ENCODE data around the gene EHD4. TPM values are rescaled to one million over a fixed set of nuclear protein-coding genes. Genes with fewer than 3 reads are reported as not detected.

The EHD4 gene
- polyA plus RNA-seq, 1 donor (not counting 4 experiments of a cell fraction or from before 2014, with no cell fraction given), result 31.5 TPM

- Histone ChIP-seq H4K20me1 (ENCODE audit: control insufficient read depth, extremely low read depth, insufficient read depth, low read length) (peaks cover 3% of the 10 kb centered on the region), H3K4me2 (ENCODE audit: control insufficient read depth, extremely low read depth, insufficient read depth, low read depth, low read length) (no peak overlapping the region), H3K79me2 (ENCODE audit: control insufficient read depth, insufficient read depth, low read length) (no peaks in the 10 kb centered on the region), H3K36me3 (ENCODE audit: control insufficient read depth in 2 of 2, extremely low read depth in 1 of 2, insufficient read depth in 2 of 2, low read length in 2 of 2) (no peaks in the 10 kb centered on the region), H3K4me3 (ENCODE audit: control insufficient read depth in 2 of 3, extremely low read depth in 1 of 3, insufficient read depth in 2 of 3, low read depth in 1 of 3, low read length in 3 of 3) (no peak overlapping the region), H3K9ac (ENCODE audit: control insufficient read depth, extremely low read depth, insufficient read depth, low read length) (no peak overlapping the region), H3K27me3 (ENCODE audit: control insufficient read depth, extremely low read depth, insufficient read depth, low read length) (peaks cover 5% of the 10 kb centered on the region), H2AFZ (ENCODE audit: control insufficient read depth, low read length) (no peak overlapping the region), H3K4me1 (ENCODE audit: control insufficient read depth, extremely low read depth, insufficient read depth, low read length) (peaks cover 16% of the 10 kb centered on the region), H3K27ac (ENCODE audit: control insufficient read depth, insufficient read depth, low read length) (no peak overlapping the region), H3K9me3 (ENCODE audit: control insufficient read depth, low read depth, low read length) (no peaks in the 10 kb centered on the region), H3K9me1 (ENCODE audit: control insufficient read depth, extremely low read depth, insufficient read depth, low read length) (no peaks in the 10 kb centered on the region)
- dilution Hi-C loops (cut with MboI; ENCODE audit: extremely low pct_ligation_motif_present, low sequenced_read_pairs), result no loop called here
- no peak for FAIRE-seq
- DNase-seq (ENCODE audit: low read depth, low spot score), result no peak
- TF ChIP-seq EZH2 (IDR thresholded peaks at IDR 0.05; ENCODE audit: low read length), result no peak
- no peak for TF ChIP-seq CTCF (optimal IDR thresholded peaks at IDR 0.05 in 1 of 3, IDR thresholded peaks at IDR 0.05 in 1 of 3, conservative IDR thresholded peaks at IDR 0.05 in 1 of 3; ENCODE audit: extremely low read depth in 1 of 3, insufficient read depth in 2 of 3, low read length in 3 of 3)
These were observed 40.6 kb upstream of the EHD4 start for GRCh38 chr15:42012928-42013482.

- dilution Hi-C loops (cut with MboI; ENCODE audit: extremely low pct_ligation_motif_present, low sequenced_read_pairs), result no loop called here
- Histone ChIP-seq H3K4me1 (ENCODE audit: control insufficient read depth, extremely low read depth, insufficient read depth, low read length) (peaks cover 16% of the 10 kb centered on the region), H3K4me3 (ENCODE audit: control insufficient read depth in 2 of 3, extremely low read depth in 1 of 3, insufficient read depth in 2 of 3, low read depth in 1 of 3, low read length in 3 of 3) (no peak overlapping the region), H3K27ac (ENCODE audit: control insufficient read depth, insufficient read depth, low read length) (no peak overlapping the region), H3K79me2 (ENCODE audit: control insufficient read depth, insufficient read depth, low read length) (no peaks in the 10 kb centered on the region), H4K20me1 (ENCODE audit: control insufficient read depth, extremely low read depth, insufficient read depth, low read length) (peaks cover 3% of the 10 kb centered on the region), H3K9me3 (ENCODE audit: control insufficient read depth, low read depth, low read length) (no peaks in the 10 kb centered on the region), H2AFZ (ENCODE audit: control insufficient read depth, low read length) (no peak overlapping the region), H3K36me3 (ENCODE audit: control insufficient read depth in 2 of 2, extremely low read depth in 1 of 2, insufficient read depth in 2 of 2, low read length in 2 of 2) (no peaks in the 10 kb centered on the region), H3K9ac (ENCODE audit: control insufficient read depth, extremely low read depth, insufficient read depth, low read length) (no peak overlapping the region), H3K27me3 (ENCODE audit: control insufficient read depth, extremely low read depth, insufficient read depth, low read length) (peaks cover 4% of the 10 kb centered on the region), H3K9me1 (ENCODE audit: control insufficient read depth, extremely low read depth, insufficient read depth, low read length) (no peaks in the 10 kb centered on the region), H3K4me2 (ENCODE audit: control insufficient read depth, extremely low read depth, insufficient read depth, low read depth, low read length) (no peak overlapping the region)
- DNase-seq (ENCODE audit: low read depth, low spot score), result no peak
- no peak for FAIRE-seq
- TF ChIP-seq EZH2 (IDR thresholded peaks at IDR 0.05; ENCODE audit: low read length) (no peak), CTCF (optimal IDR thresholded peaks at IDR 0.05 in 1 of 3, IDR thresholded peaks at IDR 0.05 in 1 of 3, conservative IDR thresholded peaks at IDR 0.05 in 1 of 3; ENCODE audit: extremely low read depth in 1 of 3, insufficient read depth in 2 of 3, low read length in 3 of 3) (no peak)
These were observed 39.9 kb upstream of the EHD4 start for GRCh38 chr15:42012241-42012640.
